ENCODE results near the gene BTBD8. TPM values are rescaled to one million over a fixed set of nuclear protein-coding genes. Genes with fewer than 3 reads are reported as not detected.
A peak's percentile ranks its signal among the peaks of the same experiment; 100 is the strongest.

BTBD8 gene
- total and polyA plus RNA-seq, 2 of the 4 experiments (the other 2 are of a cell fraction), result 0.94 to 2.0 TPM

DNA sequence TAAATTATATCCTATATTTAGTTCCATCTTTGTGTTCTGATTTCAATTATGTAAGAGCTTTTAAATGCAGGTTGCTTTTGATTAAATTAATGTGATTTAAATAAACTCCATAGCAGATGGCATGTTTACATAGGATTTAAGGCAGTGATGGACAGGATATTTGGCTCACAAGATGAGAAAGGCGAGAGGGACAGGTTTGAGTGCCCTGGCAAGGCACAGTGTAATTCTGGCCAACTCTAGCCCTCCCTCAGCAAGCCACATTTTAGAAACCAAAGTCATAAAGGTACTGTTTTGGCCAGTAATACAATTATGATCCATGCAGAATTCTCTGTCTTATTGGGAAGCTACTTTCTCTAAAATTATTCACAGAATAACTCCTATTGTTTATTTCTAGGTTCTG, 87.0 kb downstream of the BTBD8 start:
- peak overlapping the region; percentile 18; the same call in 1 of the 2 replicates for H2BK20ac ChIP-seq (ENCODE audit: low read depth, low read length)
- ATAC-seq (ENCODE audit: low read depth), result no peak
- H2AK9ac ChIP-seq (replicated peaks; ENCODE audit: low read depth, low read length, poor library complexity), result no peak overlapping the region
- DNase-seq, result no peak
- H3K36me3 ChIP-seq (ENCODE audit: control insufficient read depth, insufficient read depth, low read length), result 0 out of 2 replicates have a peak, but pooled peaks cover under 1% of the 10 kb centered on the region
- H3K79me1 ChIP-seq (ENCODE audit: low read depth in 1 of 2, low read length in 2 of 2), result no peaks in the 10 kb centered on the region
- no peak overlapping the region for H2AFZ ChIP-seq (replicated peaks; ENCODE audit: low read length, poor library complexity)
- no peak overlapping the region for H3K56ac ChIP-seq (ENCODE audit: extremely low read depth, insufficient read depth, low read length)
- H2BK5ac ChIP-seq (ENCODE audit: low read depth, low read length, poor library complexity, severe bottlenecking), result no peak overlapping the region
- CTCF ChIA-PET, result no interaction called here
- no peaks in the 10 kb centered on the region for H4K20me1 ChIP-seq (ENCODE audit: insufficient read depth, low read length)
- WGBS, 2 experiments (ENCODE audit: extremely low coverage in 2 of 2, insufficient read length in 1 of 2), result no CpG with 5 or more reads among the region's 1 CpG
- in situ Hi-C loops (cut with MboI; ENCODE audit: low sequenced_read_pairs), result no loop called here
- H3K14ac ChIP-seq (replicated peaks; ENCODE audit: low read depth, low read length), result no peak overlapping the region
- no TSS peak for BruUV-seq (replicated peaks)
- H3K27me3 ChIP-seq (ENCODE audit: control insufficient read depth, insufficient read depth, low read length), result no peaks in the 10 kb centered on the region
- no peak overlapping the region; the same call in 1 of the 2 replicates for H4K91ac ChIP-seq (ENCODE audit: insufficient read depth, low read depth, low read length)
- dilution Hi-C loops (cut with HindIII; ENCODE audit: low sequenced_read_pairs, unreplicated experiment), result no loop called here
- peak overlapping the region; percentile 53 for H2BK120ac ChIP-seq (ENCODE audit: low read depth, low read length)
- H3K4ac ChIP-seq (ENCODE audit: low read depth, low read length), result peak overlapping the region; percentile 66; the same call in 1 of the 2 replicates
- no peak overlapping the region for H3K4me3 ChIP-seq (ENCODE audit: insufficient read depth, low read depth, low read length)
- H3K9ac ChIP-seq (ENCODE audit: low read depth, low read length), result no peak overlapping the region
- intact Hi-C loops (cut with micrococcal nuclease), result no loop called here
- H3K18ac ChIP-seq (ENCODE audit: low read depth, low read length), result no peak overlapping the region
- H2AK5ac ChIP-seq (ENCODE audit: low read depth, low read length), result peak overlapping the region; percentile 56; the same call in 1 of the 2 replicates
- H2BK15ac ChIP-seq (ENCODE audit: low read depth, low read length), result no peak overlapping the region; the same call in 2 of the 3 replicates
- H3K9me1 ChIP-seq (ENCODE audit: insufficient read depth, low read length), result peaks cover 3% of the 10 kb centered on the region
- no peaks in the 10 kb centered on the region for H3K9me3 ChIP-seq (ENCODE audit: control insufficient read depth, insufficient read depth, low read length)
- H3K27ac ChIP-seq (ENCODE audit: insufficient read depth, low read length), result no peak overlapping the region
- peak overlapping the region in 1 of 2 experiments; percentile 28; a peak in 1 of 4 replicates for H4K8ac ChIP-seq (ENCODE audit: low read depth in 2 of 2, low read length in 2 of 2)
- peaks cover 3% of the 10 kb centered on the region for H3K4me1 ChIP-seq (ENCODE audit: control insufficient read depth, insufficient read depth, low read length)
- H3K4me2 ChIP-seq (ENCODE audit: low read depth, low read length), result no peak overlapping the region
- POLR2A ChIA-PET (ENCODE audit: unreplicated experiment), result no interaction called here
- H3K23ac ChIP-seq (ENCODE audit: low read depth, low read length), result 0 out of 2 replicates have a peak overlapping the region, but pooled peaks have one; percentile 69
- H4K5ac ChIP-seq (ENCODE audit: low read depth, low read length), result no peak overlapping the region
- TF ChIP-seq CHD1 (IDR thresholded peaks at IDR 0.05; ENCODE audit: low read depth, low read length), result no peak
- no peak for TF ChIP-seq BHLHE40 (IDR thresholded peaks at IDR 0.05; ENCODE audit: low read depth, low read length)
- no peak for TF ChIP-seq FOS (IDR thresholded peaks at IDR 0.05; ENCODE audit: low read depth, low read length)
- TF ChIP-seq MAFK (IDR thresholded peaks at IDR 0.05; ENCODE audit: low read depth, low read length), result no peak
- TF ChIP-seq MAZ (IDR thresholded peaks at IDR 0.05; ENCODE audit: borderline replicate concordance, low read depth, low read length), result no peak
- no peak for TF ChIP-seq RAD21 (IDR thresholded peaks at IDR 0.05; ENCODE audit: low read length)
- no peak for TF ChIP-seq RFX5 (IDR thresholded peaks at IDR 0.05; ENCODE audit: low read depth, low read length)
- no peak for TF ChIP-seq SMC3 (IDR thresholded peaks at IDR 0.05; ENCODE audit: low read depth, low read length)
- no peak for TF ChIP-seq CEBPB (IDR thresholded peaks at IDR 0.05; ENCODE audit: low read depth, low read length)
- TF ChIP-seq, protein P1, sequence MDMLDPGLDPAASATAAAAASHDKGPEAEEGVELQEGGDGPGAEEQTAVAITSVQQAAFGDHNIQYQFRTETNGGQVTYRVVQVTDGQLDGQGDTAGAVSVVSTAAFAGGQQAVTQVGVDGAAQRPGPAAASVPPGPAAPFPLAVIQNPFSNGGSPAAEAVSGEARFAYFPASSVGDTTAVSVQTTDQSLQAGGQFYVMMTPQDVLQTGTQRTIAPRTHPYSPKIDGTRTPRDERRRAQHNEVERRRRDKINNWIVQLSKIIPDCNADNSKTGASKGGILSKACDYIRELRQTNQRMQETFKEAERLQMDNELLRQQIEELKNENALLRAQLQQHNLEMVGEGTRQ (IDR thresholded peaks at IDR 0.05; ENCODE audit: low read depth, low read length), result no peak
- TF ChIP-seq, protein P2, sequence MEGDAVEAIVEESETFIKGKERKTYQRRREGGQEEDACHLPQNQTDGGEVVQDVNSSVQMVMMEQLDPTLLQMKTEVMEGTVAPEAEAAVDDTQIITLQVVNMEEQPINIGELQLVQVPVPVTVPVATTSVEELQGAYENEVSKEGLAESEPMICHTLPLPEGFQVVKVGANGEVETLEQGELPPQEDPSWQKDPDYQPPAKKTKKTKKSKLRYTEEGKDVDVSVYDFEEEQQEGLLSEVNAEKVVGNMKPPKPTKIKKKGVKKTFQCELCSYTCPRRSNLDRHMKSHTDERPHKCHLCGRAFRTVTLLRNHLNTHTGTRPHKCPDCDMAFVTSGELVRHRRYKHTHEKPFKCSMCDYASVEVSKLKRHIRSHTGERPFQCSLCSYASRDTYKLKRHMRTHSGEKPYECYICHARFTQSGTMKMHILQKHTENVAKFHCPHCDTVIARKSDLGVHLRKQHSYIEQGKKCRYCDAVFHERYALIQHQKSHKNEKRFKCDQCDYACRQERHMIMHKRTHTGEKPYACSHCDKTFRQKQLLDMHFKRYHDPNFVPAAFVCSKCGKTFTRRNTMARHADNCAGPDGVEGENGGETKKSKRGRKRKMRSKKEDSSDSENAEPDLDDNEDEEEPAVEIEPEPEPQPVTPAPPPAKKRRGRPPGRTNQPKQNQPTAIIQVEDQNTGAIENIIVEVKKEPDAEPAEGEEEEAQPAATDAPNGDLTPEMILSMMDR (conservative IDR thresholded peaks at IDR 0.05; ENCODE audit: low read depth, low read length), result no peak
- TF ChIP-seq, protein P3, sequence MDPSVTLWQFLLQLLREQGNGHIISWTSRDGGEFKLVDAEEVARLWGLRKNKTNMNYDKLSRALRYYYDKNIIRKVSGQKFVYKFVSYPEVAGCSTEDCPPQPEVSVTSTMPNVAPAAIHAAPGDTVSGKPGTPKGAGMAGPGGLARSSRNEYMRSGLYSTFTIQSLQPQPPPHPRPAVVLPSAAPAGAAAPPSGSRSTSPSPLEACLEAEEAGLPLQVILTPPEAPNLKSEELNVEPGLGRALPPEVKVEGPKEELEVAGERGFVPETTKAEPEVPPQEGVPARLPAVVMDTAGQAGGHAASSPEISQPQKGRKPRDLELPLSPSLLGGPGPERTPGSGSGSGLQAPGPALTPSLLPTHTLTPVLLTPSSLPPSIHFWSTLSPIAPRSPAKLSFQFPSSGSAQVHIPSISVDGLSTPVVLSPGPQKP (IDR thresholded peaks at IDR 0.05; ENCODE audit: borderline replicate concordance, low read depth, low read length), result no peak
- TF ChIP-seq POLR2A (IDR thresholded peaks at IDR 0.05; ENCODE audit: low read depth, low read length), result no peak
- no peak for TF ChIP-seq MXI1 (IDR thresholded peaks at IDR 0.05; ENCODE audit: borderline replicate concordance, low read depth, low read length)
- TF ChIP-seq NFE2L2 (IDR thresholded peaks at IDR 0.05; ENCODE audit: low read depth, low read length), result no peak

Measured in IMR-90 (cell line).